BE2C (cell line): Measurements from ENCODE around the gene NOXA1. TPM values are rescaled to one million over a fixed set of nuclear protein-coding genes. Genes with fewer than 3 reads are reported as not detected.
A peak's percentile ranks its signal among the peaks of the same experiment; 100 is the strongest.
"Not testable (repeated sequence)": the region's sequence is repeated elsewhere in the genome, so short reads cannot be mapped to it uniquely, and the experiment has no call there.

Experiments
- DNase-seq: peaks from one replicate; pipeline ENCODE4 v3.0.0-alpha.2; 2020
- H3K27me3 ChIP-seq: fragments of 250-450 bp; sonication (Bioruptor Pico); 2 replicates; pipeline ENCODE4 v1.5.1; 2020; ENCODE audit warnings: mild to moderate bottlenecking
- H3K36me3 ChIP-seq: fragments of 250-450 bp; sonication (Bioruptor Pico); 2 replicates; pipeline ENCODE4 v1.5.1; 2020; ENCODE audit warnings: mild to moderate bottlenecking
- H3K4me1 ChIP-seq: fragments of 250-450 bp; sonication (Bioruptor Pico); 2 replicates; pipeline ENCODE4 v1.5.1; 2020
- H3K4me3 ChIP-seq: 2 replicates; pipeline ENCODE4 v1.5.1; 2011; ENCODE audit warnings: low read depth, low read length
- H3K9me3 ChIP-seq: fragments of 250-450 bp; sonication (Bioruptor Pico); 2 replicates; pipeline ENCODE4 v1.5.1; 2020
- polyA plus RNA-seq: library from polyadenylated mRNA; unstranded; fragments of >200 nt; gene quantifications from one replicate; pipeline ENCODE4 v1.2.1, GENCODE V29; 2012; ENCODE audit warnings: low read depth, missing spikeins; ENCODE audit not compliant: insufficient read length, insufficient read depth
- TF ChIP-seq, protein P1 (sequence below): IDR thresholded peaks from 2 replicates; pipeline ENCODE4 v1.5.1; 2012; ENCODE audit warnings: mild to moderate bottlenecking, low read depth, low read length

NOXA1 gene, protein sequence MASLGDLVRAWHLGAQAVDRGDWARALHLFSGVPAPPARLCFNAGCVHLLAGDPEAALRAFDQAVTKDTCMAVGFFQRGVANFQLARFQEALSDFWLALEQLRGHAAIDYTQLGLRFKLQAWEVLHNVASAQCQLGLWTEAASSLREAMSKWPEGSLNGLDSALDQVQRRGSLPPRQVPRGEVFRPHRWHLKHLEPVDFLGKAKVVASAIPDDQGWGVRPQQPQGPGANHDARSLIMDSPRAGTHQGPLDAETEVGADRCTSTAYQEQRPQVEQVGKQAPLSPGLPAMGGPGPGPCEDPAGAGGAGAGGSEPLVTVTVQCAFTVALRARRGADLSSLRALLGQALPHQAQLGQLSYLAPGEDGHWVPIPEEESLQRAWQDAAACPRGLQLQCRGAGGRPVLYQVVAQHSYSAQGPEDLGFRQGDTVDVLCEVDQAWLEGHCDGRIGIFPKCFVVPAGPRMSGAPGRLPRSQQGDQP
- not detected for polyA plus RNA-seq

DNA sequence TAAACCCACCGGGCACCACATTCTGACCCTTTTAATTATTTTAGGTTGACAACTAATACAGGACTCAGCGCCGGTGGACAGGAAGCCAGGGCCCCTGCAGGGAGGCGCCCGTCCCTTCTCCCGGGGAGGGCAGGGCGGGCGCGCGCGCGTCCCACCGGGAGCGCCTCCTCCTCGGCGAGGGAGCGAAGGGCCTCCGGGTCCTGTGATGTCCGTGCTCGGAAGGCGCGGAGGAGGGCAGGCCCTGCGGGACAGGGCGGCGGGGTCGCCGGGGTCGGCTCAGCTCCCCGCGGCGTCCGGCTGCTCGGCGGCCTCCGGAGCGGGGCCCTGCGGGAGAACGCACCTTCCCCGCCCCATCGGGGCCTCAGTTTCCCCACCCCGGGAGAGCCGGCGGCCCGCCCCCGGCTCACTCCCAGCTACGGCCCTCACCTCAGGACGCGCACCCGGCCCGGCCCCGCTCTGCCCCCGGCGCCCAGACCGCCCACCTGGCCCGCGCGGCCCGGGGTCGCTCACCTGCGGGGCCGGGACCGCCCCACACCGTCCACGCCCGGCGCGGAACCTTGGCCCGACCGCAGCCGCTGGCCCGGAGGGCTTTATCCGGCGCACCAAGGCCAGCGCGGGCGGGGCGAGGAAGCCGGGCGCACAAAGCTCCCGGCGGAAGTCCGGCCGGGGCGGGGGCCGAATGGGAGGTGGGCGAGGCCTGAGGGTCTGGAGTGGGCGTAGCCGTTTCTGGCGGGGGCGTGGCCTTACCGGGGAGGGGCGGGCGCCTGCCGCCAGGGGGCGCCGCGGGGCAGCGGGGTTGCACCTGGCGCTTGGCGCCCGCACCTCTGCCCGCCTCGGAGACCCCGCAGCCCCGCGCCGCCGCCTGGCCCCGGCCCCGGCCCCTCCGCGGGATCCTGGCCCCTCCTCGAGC lies at the start of gene NOXA1, which contains the start of gene EXD3:
Gene NOXA1 (plus strand): TSS at position 790 of the 910 bp plus-strand sequence. CDS start 137 bp downstream, outside the sequence.
Gene EXD3 (minus strand): TSS at position 559 of the 910 bp plus-strand sequence. CDS start 27,805 bp downstream, outside the sequence.
- no peaks in the 10 kb centered on the region for H3K36me3 ChIP-seq

DNA sequence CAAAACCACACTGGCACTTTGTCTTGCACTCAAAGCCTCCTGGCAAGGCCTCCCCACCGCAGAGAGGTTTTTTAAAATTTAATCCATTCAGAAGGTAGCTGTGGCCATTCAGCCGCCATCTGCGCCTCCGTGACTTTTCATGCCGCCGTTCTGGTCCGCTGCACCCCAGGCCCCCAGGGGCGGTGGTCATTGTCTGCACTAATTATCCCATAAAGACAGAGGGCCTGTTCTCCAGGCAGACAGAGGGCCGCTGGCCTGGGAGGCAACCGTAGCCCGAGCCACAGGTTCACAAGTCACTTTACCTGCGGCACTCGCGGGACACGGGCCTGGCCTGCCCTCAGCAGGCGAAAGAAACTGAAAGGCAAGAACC lies 49.6 kb upstream of the NOXA1 start:
- peak; percentile 68 for DNase-seq
- H3K36me3 ChIP-seq: no peaks in the 10 kb centered on the region
- H3K4me3 ChIP-seq: no peak overlapping the region
- H3K4me1 ChIP-seq: peaks cover 10% of the 10 kb centered on the region; the same call in 1 of the 2 replicates
- H3K27me3 ChIP-seq: no peaks in the 10 kb centered on the region; the same call in 1 of the 2 replicates
- H3K9me3 ChIP-seq: peaks cover 7% of the 10 kb centered on the region
- TF ChIP-seq, protein P1, sequence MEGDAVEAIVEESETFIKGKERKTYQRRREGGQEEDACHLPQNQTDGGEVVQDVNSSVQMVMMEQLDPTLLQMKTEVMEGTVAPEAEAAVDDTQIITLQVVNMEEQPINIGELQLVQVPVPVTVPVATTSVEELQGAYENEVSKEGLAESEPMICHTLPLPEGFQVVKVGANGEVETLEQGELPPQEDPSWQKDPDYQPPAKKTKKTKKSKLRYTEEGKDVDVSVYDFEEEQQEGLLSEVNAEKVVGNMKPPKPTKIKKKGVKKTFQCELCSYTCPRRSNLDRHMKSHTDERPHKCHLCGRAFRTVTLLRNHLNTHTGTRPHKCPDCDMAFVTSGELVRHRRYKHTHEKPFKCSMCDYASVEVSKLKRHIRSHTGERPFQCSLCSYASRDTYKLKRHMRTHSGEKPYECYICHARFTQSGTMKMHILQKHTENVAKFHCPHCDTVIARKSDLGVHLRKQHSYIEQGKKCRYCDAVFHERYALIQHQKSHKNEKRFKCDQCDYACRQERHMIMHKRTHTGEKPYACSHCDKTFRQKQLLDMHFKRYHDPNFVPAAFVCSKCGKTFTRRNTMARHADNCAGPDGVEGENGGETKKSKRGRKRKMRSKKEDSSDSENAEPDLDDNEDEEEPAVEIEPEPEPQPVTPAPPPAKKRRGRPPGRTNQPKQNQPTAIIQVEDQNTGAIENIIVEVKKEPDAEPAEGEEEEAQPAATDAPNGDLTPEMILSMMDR: no peak

More for the DNA sequence above, at the start of gene NOXA1, which contains the start of gene EXD3:
- Histone ChIP-seq H3K4me1 (peaks cover 10% of the 10 kb centered on the region), H3K4me3 (peak within 1 kb of the TSS; percentile 88), H3K27me3 (no peaks in the 10 kb centered on the region), H3K9me3 (no peaks in the 10 kb centered on the region)
- TF ChIP-seq, protein P1: peak; percentile 50
- DNase-seq: peak; percentile 98

DNA sequence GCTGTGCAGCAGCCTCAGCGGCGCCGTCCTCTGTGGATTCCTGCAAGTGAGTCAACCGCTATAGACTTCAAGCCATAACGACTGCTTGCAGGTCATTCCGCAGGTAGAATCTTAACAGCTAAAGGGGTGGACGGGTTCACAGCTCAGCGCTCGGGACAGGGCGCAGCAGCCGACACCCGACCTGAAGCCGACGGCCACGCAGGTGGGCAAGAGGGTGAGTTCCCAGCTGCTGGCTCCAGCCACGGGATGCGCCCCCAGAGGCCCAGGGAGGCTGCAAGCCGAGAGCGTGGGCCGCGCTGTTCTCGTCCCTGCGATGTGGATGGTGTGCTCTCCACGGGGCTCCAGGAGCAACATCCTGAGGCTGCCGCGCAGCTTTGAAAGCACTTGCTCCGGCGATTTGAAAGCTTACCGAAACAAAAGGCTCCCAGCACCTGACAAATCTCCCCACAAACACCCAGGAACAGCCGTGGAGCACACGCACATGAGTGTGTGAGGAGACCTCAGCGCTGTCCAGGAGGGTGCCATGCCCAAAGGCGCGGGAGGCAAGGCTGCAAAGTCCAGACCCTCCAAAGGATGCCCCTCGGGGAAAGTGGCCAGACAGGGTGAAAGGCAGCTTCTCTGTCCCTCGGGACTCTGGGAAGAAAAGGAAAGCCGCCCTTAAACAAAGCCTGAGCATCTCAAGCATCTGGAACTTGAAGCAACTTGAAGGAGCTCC lies 48.9 kb upstream of the NOXA1 start:
- H3K27me3 ChIP-seq: no peaks in the 10 kb centered on the region; the same call in 1 of the 2 replicates
- TF ChIP-seq, protein P1: no peak

DNA sequence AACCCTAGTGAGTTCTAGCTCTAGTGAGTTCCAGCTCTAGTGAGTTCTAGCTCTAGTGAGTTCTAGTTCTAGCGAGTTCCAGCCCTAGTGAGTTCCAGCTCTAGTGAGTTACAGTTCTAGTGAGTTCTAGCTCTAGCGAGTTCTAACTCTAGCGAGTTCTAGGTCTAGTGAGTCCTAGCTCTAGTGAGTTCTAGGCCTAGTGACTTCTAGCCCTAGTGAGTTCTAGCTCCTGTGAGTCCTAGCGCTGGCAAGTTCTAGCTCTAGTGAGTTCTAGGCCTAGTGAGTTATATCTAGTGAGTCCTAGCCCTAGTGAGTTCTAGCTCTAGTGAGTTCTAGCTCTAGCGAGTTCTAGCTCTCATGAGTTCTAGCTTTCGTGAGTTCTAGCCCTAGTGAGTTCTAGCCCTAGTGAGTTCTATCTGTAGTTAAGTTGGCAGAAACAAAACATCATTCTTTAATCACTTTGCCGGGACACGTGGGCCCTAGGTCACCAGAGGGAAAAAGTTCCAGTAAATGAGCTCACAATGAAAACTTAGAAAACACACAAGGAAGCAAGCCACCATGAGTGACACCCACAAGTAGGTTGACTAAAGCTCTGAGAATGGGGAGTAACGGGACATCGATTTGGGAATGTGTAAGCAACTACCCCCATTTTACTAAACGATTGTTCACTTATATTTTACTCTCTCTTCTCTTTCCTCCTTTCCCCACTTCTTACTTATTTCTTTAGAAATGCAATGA lies 47.7 kb upstream of the NOXA1 start:
- peaks cover 7% of the 10 kb centered on the region for H3K9me3 ChIP-seq
- TF ChIP-seq, protein P1: no peak
- no peak overlapping the region for H3K4me3 ChIP-seq
- no peaks in the 10 kb centered on the region; the same call in 1 of the 2 replicates for H3K27me3 ChIP-seq
- H3K4me1 ChIP-seq: peaks cover 10% of the 10 kb centered on the region; the same call in 1 of the 2 replicates
- H3K36me3 ChIP-seq: no peaks in the 10 kb centered on the region
- DNase-seq: no peak

More for the DNA sequence above, 48.9 kb upstream of the NOXA1 start:
- Histone ChIP-seq H3K36me3 (no peaks in the 10 kb centered on the region), H3K9me3 (peaks cover 7% of the 10 kb centered on the region), H3K4me3 (no peak overlapping the region), H3K4me1 (peaks cover 10% of the 10 kb centered on the region; the same call in 1 of the 2 replicates)
- no peak for DNase-seq

DNA sequence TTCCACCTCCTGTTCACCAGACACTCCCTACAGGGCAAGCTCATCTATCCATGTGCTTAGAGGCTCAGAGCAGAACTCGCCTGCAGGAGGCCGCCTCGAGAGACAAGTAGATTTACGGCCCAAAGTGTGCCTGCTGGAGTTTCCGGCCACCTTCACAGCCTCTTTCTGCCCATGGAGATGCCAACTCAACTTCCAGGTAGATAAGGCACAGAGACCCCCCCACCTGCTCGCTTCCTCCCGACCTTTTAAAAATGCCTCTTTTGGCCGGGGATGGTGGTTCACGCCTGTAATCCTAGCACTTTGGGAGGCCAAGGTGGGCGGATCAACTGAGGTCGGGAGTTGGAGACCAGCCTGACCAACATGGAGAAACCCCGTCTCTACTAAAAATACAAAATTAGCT lies 46.8 kb upstream of the NOXA1 start:
- H3K4me3 ChIP-seq: no peak overlapping the region
- TF ChIP-seq, protein P1: no peak
- no peaks in the 10 kb centered on the region for H3K36me3 ChIP-seq
- no peak for DNase-seq
- H3K27me3 ChIP-seq: no peaks in the 10 kb centered on the region; the same call in 1 of the 2 replicates
- H3K4me1 ChIP-seq: peaks cover 10% of the 10 kb centered on the region; the same call in 1 of the 2 replicates
- H3K9me3 ChIP-seq: peaks cover 7% of the 10 kb centered on the region

DNA sequence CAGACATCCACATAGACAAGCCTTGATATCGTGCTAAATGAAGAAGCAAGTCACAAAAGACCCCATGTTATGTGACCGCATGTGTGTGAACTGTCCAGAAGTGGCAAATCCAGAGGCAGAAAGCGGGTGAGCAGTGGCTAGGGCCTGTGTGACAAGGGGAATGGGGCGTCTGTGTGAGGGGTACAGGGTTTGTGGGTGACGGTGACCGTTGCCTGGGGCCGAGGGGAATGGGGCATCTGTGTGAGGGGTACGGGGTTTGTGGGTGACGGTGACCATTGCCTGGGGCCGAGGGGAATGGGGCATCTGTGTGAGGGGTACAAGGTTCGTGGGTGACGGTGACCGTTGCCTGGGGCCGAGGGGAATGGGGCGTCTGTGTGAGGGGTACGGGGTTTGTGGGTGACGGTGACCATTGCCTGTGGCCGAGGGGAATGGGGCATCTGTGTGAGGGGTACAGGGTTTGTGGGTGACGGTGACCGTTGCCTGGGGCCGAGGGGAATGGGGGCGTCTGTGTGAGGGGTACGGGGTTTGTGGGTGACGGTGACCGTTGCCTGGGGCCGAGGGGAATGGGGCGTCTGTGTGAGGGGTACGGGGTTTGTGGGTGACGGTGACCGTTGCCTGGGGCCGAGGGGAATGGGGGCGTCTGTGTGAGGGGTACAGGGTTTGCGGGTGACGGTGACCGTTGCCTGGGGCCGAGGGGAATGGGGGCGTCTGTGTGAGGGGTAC lies 44.3 kb upstream of the NOXA1 start:
- not testable (repeated sequence) for H3K4me1 ChIP-seq, H3K27me3 ChIP-seq, H3K9me3 ChIP-seq, DNase-seq, H3K4me3 ChIP-seq, H3K36me3 ChIP-seq
